Measurements from ENCODE around the gene PCBP3. TPM values are rescaled to one million over a fixed set of nuclear protein-coding genes. Genes with fewer than 3 reads are reported as not detected.
A peak's percentile ranks its signal among the peaks of the same experiment; 100 is the strongest.

PCBP3 gene
- total RNA-seq, 1 donor from 2014 or later: 3.8 TPM

- TF ChIP-seq CTCF (IDR thresholded peaks at IDR 0.05): no peak
- no peaks in the 10 kb centered on the region for H3K9me3 ChIP-seq
- H3K27ac ChIP-seq: peak overlapping the region; percentile 11
- intact Hi-C loops (cut with DNase I): no loop called here
- ATAC-seq: no peak
- peaks cover 2% of the 10 kb centered on the region for H3K4me1 ChIP-seq
- peak overlapping the region; percentile 71 for H3K4me3 ChIP-seq
- peaks cover 15% of the 10 kb centered on the region for H3K36me3 ChIP-seq
- peaks cover 3% of the 10 kb centered on the region for H3K27me3 ChIP-seq
- DNase-seq: peak; percentile 68
Measured at GRCh38 chr21:45983981-45984551, 340.5 kb downstream of the PCBP3 start.

DNA sequence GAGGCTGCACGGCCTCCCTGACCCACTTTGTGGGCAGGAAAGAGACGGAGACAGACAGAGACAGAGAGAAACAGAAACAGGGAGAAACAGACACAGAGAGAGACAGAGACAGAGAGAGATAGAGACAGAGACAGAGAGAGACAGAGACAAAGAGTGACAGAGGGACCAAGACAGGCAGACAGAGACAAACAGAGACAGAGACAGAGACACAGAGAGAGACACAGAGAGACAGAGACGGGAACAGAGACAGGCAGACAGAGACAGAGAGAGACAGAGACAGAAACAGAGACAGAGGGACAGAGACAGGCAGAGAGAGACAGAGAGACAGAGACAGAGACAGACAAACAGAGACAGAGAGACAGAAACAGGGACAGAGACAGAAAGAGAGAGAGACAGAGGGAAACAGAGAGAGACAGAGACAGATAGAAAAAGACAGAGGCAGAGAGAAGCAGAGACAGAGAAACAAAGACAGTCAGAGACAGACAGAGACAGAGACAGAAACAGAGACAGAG lies 341.1 kb downstream of the PCBP3 start:
- Histone ChIP-seq H3K4me1 (peaks cover 2% of the 10 kb centered on the region), H3K27me3 (no peaks in the 10 kb centered on the region), H3K27ac (no peak overlapping the region), H3K9me3 (no peaks in the 10 kb centered on the region), H3K36me3 (peaks cover 15% of the 10 kb centered on the region), H3K4me3 (no peak overlapping the region)
- ATAC-seq (no peak), DNase-seq (no peak)
- TF ChIP-seq CTCF (IDR thresholded peaks at IDR 0.05): no peak
- intact Hi-C loops (cut with DNase I): no loop called here

DNA sequence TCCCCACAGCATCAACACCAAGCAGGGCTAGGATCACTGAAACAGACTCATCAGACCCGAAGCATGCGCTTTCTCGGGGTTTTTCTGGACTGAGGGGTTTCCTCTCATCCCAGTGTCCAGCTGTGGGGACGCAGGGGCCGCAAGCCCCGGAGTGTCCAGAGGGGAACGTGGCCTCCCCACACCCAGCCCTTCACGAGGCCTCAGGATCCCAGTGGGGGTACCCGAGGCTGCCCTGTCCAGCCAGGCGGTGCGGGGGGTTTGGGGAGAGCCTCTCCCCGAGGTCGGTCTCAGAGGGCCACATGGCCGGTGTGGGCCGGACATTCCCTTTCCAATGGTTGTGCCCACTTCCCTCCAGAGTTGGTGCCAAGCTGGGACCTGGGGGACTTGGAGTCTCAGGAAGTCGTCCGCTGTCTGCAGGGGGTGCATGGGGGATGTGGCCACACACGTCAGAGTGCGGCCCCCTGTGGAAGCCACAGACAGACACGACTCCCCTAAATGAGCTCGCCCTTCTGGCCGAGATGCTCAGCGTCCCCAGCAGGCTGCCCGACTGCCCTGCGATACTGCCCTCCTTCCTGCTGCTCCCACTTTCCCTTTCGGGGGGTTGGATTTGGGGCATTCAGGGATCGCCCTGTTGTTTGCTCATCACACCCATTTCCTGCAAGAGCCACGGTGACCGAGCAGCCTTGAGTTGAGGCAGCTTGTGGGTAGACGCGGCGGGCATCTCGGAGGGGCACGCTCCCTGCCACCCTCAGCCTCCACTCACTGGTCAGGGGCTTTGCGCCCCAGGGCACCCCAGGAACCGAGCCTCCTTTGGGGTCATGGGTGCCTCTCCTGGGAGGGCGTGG lies 342.2 kb downstream of the PCBP3 start:
- DNase-seq: peak; percentile 60
- Histone ChIP-seq H3K4me1 (peaks cover 2% of the 10 kb centered on the region), H3K27me3 (no peaks in the 10 kb centered on the region), H3K36me3 (peaks cover 15% of the 10 kb centered on the region), H3K27ac (no peak overlapping the region), H3K4me3 (no peak overlapping the region), H3K9me3 (no peaks in the 10 kb centered on the region)
- intact Hi-C loops (cut with DNase I): no loop called here
- no peak for ATAC-seq
- TF ChIP-seq CTCF (IDR thresholded peaks at IDR 0.05): no peak

- peaks cover 15% of the 10 kb centered on the region for H3K36me3 ChIP-seq
- H3K9me3 ChIP-seq: no peaks in the 10 kb centered on the region
- no peak overlapping the region for H3K27ac ChIP-seq
- intact Hi-C loops (cut with DNase I): no loop called here
- no peak overlapping the region for H3K4me3 ChIP-seq
- no peaks in the 10 kb centered on the region for H3K27me3 ChIP-seq
- DNase-seq (peak; percentile 54), ATAC-seq (no peak)
- H3K4me1 ChIP-seq: peaks cover 2% of the 10 kb centered on the region
- no peak for TF ChIP-seq CTCF (IDR thresholded peaks at IDR 0.05)
Measured at GRCh38 chr21:45986316-45987051, 343.0 kb downstream of the PCBP3 start.

DNA sequence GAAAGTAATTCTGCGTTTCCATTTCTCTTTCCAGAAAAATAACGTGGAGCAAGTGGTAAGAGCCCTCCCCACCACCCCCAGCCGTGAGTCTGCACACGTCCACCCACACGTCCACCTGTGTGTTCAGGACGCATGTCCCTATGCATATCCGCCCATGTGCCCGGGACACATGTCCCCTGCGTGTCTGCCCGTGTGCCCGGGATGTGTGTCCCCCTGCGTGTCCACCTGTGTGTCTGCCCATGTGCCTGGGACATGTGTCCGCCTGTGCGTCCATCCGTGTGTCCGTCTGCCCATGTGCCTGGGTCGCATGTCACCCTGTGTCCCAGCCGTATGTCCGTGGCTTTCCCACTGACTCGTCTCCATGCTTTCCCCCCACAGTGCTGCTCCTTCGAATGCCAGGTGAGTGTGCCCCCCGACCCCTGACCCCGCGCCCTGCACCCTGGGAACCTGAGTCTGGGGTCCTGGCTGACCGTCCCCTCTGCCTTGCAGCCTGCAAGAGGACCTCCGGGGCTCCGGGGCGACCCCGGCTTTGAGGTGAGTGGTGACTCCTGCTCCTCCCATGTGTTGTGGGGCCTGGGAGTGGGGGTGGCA lies 343.7 kb downstream of the PCBP3 start:
- no peak overlapping the region for H3K27ac ChIP-seq
- H3K36me3 ChIP-seq: peaks cover 15% of the 10 kb centered on the region
- TF ChIP-seq CTCF (IDR thresholded peaks at IDR 0.05): no peak
- DNase-seq: peak; percentile 57
- no peaks in the 10 kb centered on the region for H3K4me1 ChIP-seq
- no peak for ATAC-seq
- H3K27me3 ChIP-seq: no peaks in the 10 kb centered on the region
- intact Hi-C loops (cut with DNase I): no loop called here
- no peak overlapping the region for H3K4me3 ChIP-seq
- no peaks in the 10 kb centered on the region for H3K9me3 ChIP-seq
